Body of pancreas (tissue), 4 donors: ENCODE measurements around the gene LAG3.

Experiments used
- CTCF ChIP-seq, 7 experiments: fragments of 450-650 bp in 4 of 7; fragments of 200-600 bp in 3 of 7; sonication (generic) in 3 of 7; IDR thresholded peaks; one replicate each; pipeline ENCODE4 v1.5.1; 2016 to 2019; ENCODE audit warnings: antibody characterized with exemption in 7 of 7
- POLR2A ChIP-seq, 3 donors: fragments of 450-650 bp; IDR thresholded peaks; one replicate each; pipeline ENCODE4 v1.6.1; 2016; ENCODE audit warnings: antibody characterized with exemption in 3 of 3, mild to moderate bottlenecking in 2 of 3

DNA sequence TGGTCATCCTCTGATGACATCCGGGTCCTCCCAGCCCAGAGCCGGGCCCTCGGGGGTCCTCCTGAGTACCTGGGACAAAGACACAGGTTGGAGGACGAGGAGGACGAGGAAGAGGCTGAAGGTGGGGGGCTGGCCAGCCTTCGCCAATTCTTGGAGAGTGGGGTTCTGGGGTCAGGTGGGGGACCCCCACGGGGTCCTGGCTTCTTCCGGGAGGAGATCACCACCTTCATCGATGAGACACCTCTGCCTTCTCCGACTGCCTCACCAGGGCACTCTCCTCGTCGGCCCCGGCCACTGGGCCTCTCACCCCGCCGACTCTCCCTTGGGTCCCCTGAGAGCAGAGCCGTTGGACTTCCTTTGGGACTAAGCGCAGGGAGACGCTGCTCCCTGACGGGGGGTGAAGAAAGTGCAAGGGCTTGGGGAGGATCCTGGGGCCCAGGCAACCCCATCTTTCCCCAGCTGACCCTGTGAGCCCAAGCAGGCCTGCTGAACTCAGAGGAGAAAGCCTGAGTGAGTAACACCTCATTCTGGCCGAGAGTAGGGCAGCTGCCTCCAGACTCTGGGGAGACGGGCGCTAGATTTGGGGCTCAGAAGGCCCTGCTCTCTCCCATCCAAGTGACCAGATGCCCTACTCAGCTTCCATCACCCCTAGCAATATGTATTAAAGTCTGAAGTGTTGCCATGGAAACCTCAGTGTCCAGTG lies 54.6 kb downstream of the LAG3 start:
- no peak for TF ChIP-seq CTCF (IDR thresholded peaks at IDR 0.05)
- no peak for TF ChIP-seq POLR2A (IDR thresholded peaks at IDR 0.05)
